Left ventricle myocardium inferior (tissue), 1 donor: ENCODE results near the gene ZP2. TPM values are rescaled to one million over a fixed set of nuclear protein-coding genes. Genes with fewer than 3 reads are reported as not detected.

Source experiments
- DNase-seq: peaks from one replicate; pipeline ENCODE4 v3.0.0-alpha.2; 2020
- H3K27ac ChIP-seq: fragments of 200-600 bp; replicated peaks from 2 replicates; pipeline ENCODE4 v1.8.0; 2021
- H3K27me3 ChIP-seq: fragments of 200-600 bp; 2 replicates; pipeline ENCODE4 v1.8.0; 2021; ENCODE audit warnings: low read depth
- H3K36me3 ChIP-seq: fragments of 200-600 bp; 2 replicates; pipeline ENCODE4 v1.8.0; 2021
- H3K4me1 ChIP-seq: fragments of 200-600 bp; 2 replicates; pipeline ENCODE4 v1.8.0; 2021
- H3K4me3 ChIP-seq: fragments of 200-600 bp; 2 replicates; pipeline ENCODE4 v1.8.0; 2021; ENCODE audit warnings: mild to moderate bottlenecking, moderate library complexity
- H3K9me3 ChIP-seq: fragments of 200-600 bp; replicated peaks from 2 replicates; pipeline ENCODE4 v1.8.0; 2021
- CTCF ChIP-seq: fragments of 200-600 bp; IDR thresholded peaks from 2 replicates; pipeline ENCODE4 v1.8.0; 2021; ENCODE audit warnings: antibody characterized with exemption, mild to moderate bottlenecking, borderline replicate concordance
- intact Hi-C: fragments of 100-400 bp; cut with micrococcal nuclease; formaldehyde crosslinking; loops from one replicate; pipeline ENCODE4 v1.11.0; 2022
- total RNA-seq: library from RNA; stranded (reverse); fragmentation: NEBNext Ultra II Directional; extraction: Animal tissue kit (Norgen Biotek cat#: 25700); gene quantifications from one replicate; pipeline ENCODE4 v1.2.1, GENCODE V29; 2021
- donor health status: DM: no; HTN: yes; CAD: no; lungs with severe emphysema.

ZP2 gene
- total RNA-seq, 1 donor from 2014 or later, result not detected

- no peaks in the 10 kb centered on the region for H3K4me1 ChIP-seq
- no peaks in the 10 kb centered on the region for H3K36me3 ChIP-seq
- H3K9me3 ChIP-seq, result no peaks in the 10 kb centered on the region
- no peak for TF ChIP-seq CTCF
- DNase-seq, result no peak
- peaks cover 6% of the 10 kb centered on the region for H3K27me3 ChIP-seq
- intact Hi-C loops, result no loop called here
- H3K4me3 ChIP-seq, result no peak within 1 kb of the TSS
- no peak within 1 kb of the TSS for H3K27ac ChIP-seq
These were observed 22.3 kb upstream of the ZP2 start, which contains the start of gene ANKS4B for GRCh38 chr16:21233521-21234150. TSS of gene ANKS4B (plus strand) at chr16:21233699. CDS start at chr16:21233738, 39 bp downstream.

GRCh38 chr16:21233045-21233520, 21.7 kb upstream of the ZP2 start:
- Histone ChIP-seq H3K36me3 (no peaks in the 10 kb centered on the region), H3K27me3 (peaks cover 6% of the 10 kb centered on the region), H3K4me3 (no peak overlapping the region), H3K9me3 (no peaks in the 10 kb centered on the region), H3K4me1 (no peaks in the 10 kb centered on the region), H3K27ac (no peak overlapping the region)
- TF ChIP-seq CTCF, result no peak
- no peak for DNase-seq
- intact Hi-C loops, result no loop called here

- peaks cover 13% of the 10 kb centered on the region for H3K27me3 ChIP-seq
- no peaks in the 10 kb centered on the region for H3K36me3 ChIP-seq
- H3K4me1 ChIP-seq, result no peaks in the 10 kb centered on the region
- intact Hi-C loops, result no loop called here
- no peak for DNase-seq
- H3K9me3 ChIP-seq, result no peaks in the 10 kb centered on the region
- no peak for TF ChIP-seq CTCF
- H3K4me3 ChIP-seq, result no peak overlapping the region
- H3K27ac ChIP-seq, result no peak overlapping the region
These were observed 17.0 kb upstream of the ZP2 start for GRCh38 chr16:21228361-21228872.

- peaks cover 17% of the 10 kb centered on the region for H3K27me3 ChIP-seq
- intact Hi-C loops, result no loop called here
- no peak overlapping the region for H3K4me3 ChIP-seq
- no peaks in the 10 kb centered on the region for H3K4me1 ChIP-seq
- TF ChIP-seq CTCF, result no peak
- no peak for DNase-seq
- H3K36me3 ChIP-seq, result no peaks in the 10 kb centered on the region
- H3K9me3 ChIP-seq, result no peaks in the 10 kb centered on the region
- H3K27ac ChIP-seq, result no peak overlapping the region
These were observed 16.5 kb upstream of the ZP2 start for GRCh38 chr16:21227866-21228265.

GRCh38 chr16:21226749-21227148, 15.4 kb upstream of the ZP2 start:
- H3K4me1 ChIP-seq, result no peaks in the 10 kb centered on the region
- no peaks in the 10 kb centered on the region for H3K36me3 ChIP-seq
- intact Hi-C loops, result no loop called here
- H3K9me3 ChIP-seq, result no peaks in the 10 kb centered on the region
- H3K4me3 ChIP-seq, result no peak overlapping the region
- H3K27me3 ChIP-seq, result peaks cover 17% of the 10 kb centered on the region
- H3K27ac ChIP-seq, result no peak overlapping the region
- TF ChIP-seq CTCF, result no peak
- DNase-seq, result no peak
